HCT116 (cell line): ENCODE results near the gene CPD. TPM values are rescaled to one million over a fixed set of nuclear protein-coding genes. Genes with fewer than 3 reads are reported as not detected.

ENCODE experiments used
- ATAC-seq: fragments of 200-7000 bp; cut with Tn5 transposase; 2 replicates; pipeline ENCODE4 v1.9.1; 2020; ENCODE audit warnings: mild to moderate bottlenecking, moderate library complexity
- BruUV-seq: library from RNA; stranded (reverse); fragments of 400-500 nt; replicated peaks from 2 replicates; lab custom pipeline; 2021; lab: Mats Ljungman, UMichigan
- CTCF ChIA-PET: fragments of 300-600 bp; sonication (Branson Sonifier 250); formaldehyde crosslinking; loops from one replicate; lab custom pipeline; 2021; ENCODE audit warnings: antibody characterized with exemption; lab: Charles Lee
- POLR2A ChIA-PET: fragments of 300-600, 350-600 bp; sonication (Branson Sonifier 250); formaldehyde crosslinking; loops from one replicate; lab custom pipeline; 2021; ENCODE audit warnings: antibody characterized with exemption; lab: Charles Lee
- RAD21 ChIA-PET, 2 experiments: fragments of 300-600 bp; sonication (Branson Sonifier 250); formaldehyde crosslinking; loops; one replicate each; lab custom pipeline; 2023; ENCODE audit warnings: low total read pairs in 2 of 2; ENCODE audit not compliant: uncharacterized antibody in 2 of 2, unreplicated experiment in 2 of 2, low non-redundant PET in 1 of 2; lab: Charles Lee
- DNase-seq: peaks from one replicate; pipeline ENCODE4 v3.0.0-alpha.2; 2010; ENCODE audit warnings: low read depth, low spot score
- H2AFZ ChIP-seq: fragments of 200-600 bp; shearing (Covaris generic), sonication (generic); 2 replicates; pipeline ENCODE4 v1.6.1; 2017; ENCODE audit warnings: low read depth, mixed run types, mixed read lengths, antibody characterized with exemption, low read length; ENCODE audit not compliant: poor library complexity, severe bottlenecking
- H3K27ac ChIP-seq: 2 replicates; pipeline ENCODE4 v1.5.1; 2012; ENCODE audit warnings: low read depth, low read length
- H3K27me3 ChIP-seq: fragments of 200-600 bp; sonication (generic); 2 replicates; pipeline ENCODE4 v1.6.1; 2016; ENCODE audit warnings: mixed run types, low read length, mixed read lengths; ENCODE audit not compliant: insufficient read depth
- H3K36me3 ChIP-seq, 2 experiments: fragments of 200-500 bp in 1 of 2; fragments of 200-600 bp in 1 of 2; sonication (Bioruptor generic) in 1 of 2; sonication (generic) in 1 of 2; 2 replicates each; pipeline versions ENCODE4 v1.5.1 to v1.6.1; 2014 to 2016; ENCODE audit warnings: low read length in 2 of 2, inconsistent platforms in 1 of 2, mixed read lengths in 1 of 2, mixed run types in 1 of 2; ENCODE audit not compliant: insufficient read depth in 2 of 2, control insufficient read depth in 1 of 2
- H3K4me1 ChIP-seq, 2 experiments: fragments of 200-600 bp in 1 of 2; sonication (generic) in 1 of 2; 2 replicates each; pipeline versions ENCODE4 v1.5.1 to v1.6.1; 2012 to 2017; ENCODE audit warnings: low read length in 2 of 2, inconsistent platforms in 1 of 2, mild to moderate bottlenecking in 1 of 2, mixed read lengths in 1 of 2, mixed run types in 1 of 2, moderate library complexity in 1 of 2; ENCODE audit not compliant: insufficient read depth in 2 of 2, control insufficient read depth in 1 of 2
- H3K4me2 ChIP-seq: fragments of 200-600 bp; sonication (generic); 2 replicates; pipeline ENCODE4 v1.6.1; 2017; ENCODE audit warnings: mixed run types, low read length, mixed read lengths
- H3K4me3 ChIP-seq, 2 experiments: fragments of 200-600 bp in 1 of 2; sonication (generic) in 1 of 2; replicated peaks in 1 of 2; 2 replicates each; pipeline ENCODE4 v1.5.1; 2011 to 2016; ENCODE audit warnings: low read length in 2 of 2, control low read depth in 1 of 2, low read depth in 1 of 2, mild to moderate bottlenecking in 1 of 2, mixed read lengths in 1 of 2, mixed run types in 1 of 2
- H3K79me2 ChIP-seq: fragments of 200-600 bp; sonication (generic); 2 replicates; pipeline ENCODE4 v1.6.1; 2017; ENCODE audit warnings: mild to moderate bottlenecking, mixed run types, low read length, moderate library complexity, mixed read lengths; ENCODE audit not compliant: insufficient read depth
- H3K9ac ChIP-seq: fragments of 200-600 bp; sonication (generic); 2 replicates; pipeline ENCODE4 v1.6.1; 2016; ENCODE audit warnings: low read length, mixed read lengths
- H3K9me2 ChIP-seq: fragments of 200-600 bp; sonication (generic), shearing (Covaris generic); 2 replicates; pipeline ENCODE4 v1.6.1; 2017; ENCODE audit warnings: mixed run types, mild to moderate bottlenecking, moderate library complexity; ENCODE audit not compliant: insufficient read depth
- H3K9me3 ChIP-seq, 2 experiments: fragments of 200-500 bp in 1 of 2; fragments of 200-600 bp in 1 of 2; sonication (Bioruptor generic) in 1 of 2; sonication (generic) in 1 of 2; 2 replicates each; pipeline ENCODE4 v1.6.1; 2014 to 2017; ENCODE audit warnings: low read length in 2 of 2, mixed read lengths in 2 of 2, inconsistent platforms in 1 of 2, low read depth in 1 of 2, mild to moderate bottlenecking in 1 of 2, mixed run types in 1 of 2, moderate library complexity in 1 of 2; ENCODE audit not compliant: control insufficient read depth in 1 of 2, insufficient read depth in 1 of 2
- H4K20me1 ChIP-seq: fragments of 200-600 bp; sonication (generic), shearing (Covaris generic); 2 replicates; pipeline ENCODE4 v1.6.1; 2017; ENCODE audit warnings: mixed run types, mild to moderate bottlenecking, moderate library complexity; ENCODE audit not compliant: insufficient read depth
- ATF3 ChIP-seq: IDR thresholded peaks from 2 replicates; pipeline ENCODE4 v1.6.1; 2012
- CEBPB ChIP-seq: IDR thresholded peaks from 2 replicates; pipeline ENCODE4 v1.6.1; 2012; ENCODE audit warnings: low read depth
- EZH2phosphoT487 ChIP-seq: fragments of 200-600 bp; IDR thresholded peaks from 2 replicates; pipeline ENCODE4 v1.6.1; 2018; ENCODE audit warnings: antibody characterized with exemption, borderline replicate concordance
- JUND ChIP-seq: IDR thresholded peaks from 2 replicates; pipeline ENCODE4 v1.6.1; 2012
- MAX ChIP-seq: IDR thresholded peaks from 2 replicates; pipeline ENCODE4 v1.6.1; 2012
- POLR2AphosphoS5 ChIP-seq: IDR thresholded peaks from 2 replicates; pipeline ENCODE4 v1.6.1; 2011; ENCODE audit warnings: mild to moderate bottlenecking, low read depth, low read length, moderate library complexity
- REST ChIP-seq: IDR thresholded peaks from 2 replicates; pipeline ENCODE4 v1.6.1; 2012; ENCODE audit warnings: low read depth
- SIN3A ChIP-seq: IDR thresholded peaks from 2 replicates; pipeline ENCODE4 v1.6.1; 2012; ENCODE audit warnings: low read depth
- SP1 ChIP-seq: IDR thresholded peaks from 2 replicates; pipeline ENCODE4 v1.6.1; 2012; ENCODE audit warnings: low read depth
- SRF ChIP-seq: IDR thresholded peaks from 2 replicates; pipeline ENCODE4 v1.6.1; 2012; ENCODE audit warnings: low read depth
- TCF7L2 ChIP-seq: IDR thresholded peaks from 2 replicates; pipeline ENCODE4 v1.7.0; 2011; ENCODE audit warnings: borderline replicate concordance, inconsistent platforms; ENCODE audit not compliant: insufficient read depth, insufficient read length; ENCODE audit errors: extremely low read depth
- YY1 ChIP-seq: IDR thresholded peaks from 2 replicates; pipeline ENCODE4 v1.6.1; 2011; ENCODE audit warnings: low read length, low read depth, moderate library complexity, mild to moderate bottlenecking; ENCODE audit not compliant: insufficient replicate concordance; ENCODE audit errors: extremely low read depth
- ZBTB33 ChIP-seq: IDR thresholded peaks from 2 replicates; pipeline ENCODE4 v1.6.1; 2011; ENCODE audit warnings: mild to moderate bottlenecking, low read length, moderate library complexity; ENCODE audit not compliant: insufficient replicate concordance; ENCODE audit errors: extremely low read depth
- ZFX ChIP-seq: fragments of 450-650 bp; IDR thresholded peaks from 2 replicates; pipeline ENCODE4 v1.6.1; 2017
- ZNF274 ChIP-seq: fragments of 200-500 bp; sonication (Bioruptor generic); IDR thresholded peaks from 2 replicates; pipeline ENCODE4 v1.6.1; 2014; ENCODE audit warnings: mild to moderate bottlenecking, low read depth, low read length, inconsistent platforms
- intact Hi-C: fragments of 100-400 bp; cut with micrococcal nuclease; formaldehyde crosslinking; loops from 2 replicates; pipeline ENCODE4 v1.10.0; 2022
- total RNA-seq: library from RNA; stranded (reverse); gene quantifications from one replicate; pipeline ENCODE4 v1.2.1, GENCODE V29; 2021; ENCODE audit not compliant: unreplicated experiment
- TF ChIP-seq, protein P1 (sequence below), 3 experiments: fragments of 200-600 bp in 1 of 3; sonication (generic) in 1 of 3; IDR thresholded peaks in 2 of 3; conservative IDR thresholded peaks in 1 of 3; 2 replicates each; pipeline ENCODE4 v1.5.1; 2012 to 2017; ENCODE audit warnings: low read depth in 2 of 3, low read length in 2 of 3, antibody characterized with exemption in 1 of 3, borderline replicate concordance in 1 of 3, control low read depth in 1 of 3, mild to moderate bottlenecking in 1 of 3, mixed read lengths in 1 of 3, mixed run types in 1 of 3, moderate library complexity in 1 of 3; ENCODE audit not compliant: insufficient read depth in 1 of 3

The CPD gene
- total RNA-seq, 1 experiment from 2014 or later = 47.2 TPM

DNA sequence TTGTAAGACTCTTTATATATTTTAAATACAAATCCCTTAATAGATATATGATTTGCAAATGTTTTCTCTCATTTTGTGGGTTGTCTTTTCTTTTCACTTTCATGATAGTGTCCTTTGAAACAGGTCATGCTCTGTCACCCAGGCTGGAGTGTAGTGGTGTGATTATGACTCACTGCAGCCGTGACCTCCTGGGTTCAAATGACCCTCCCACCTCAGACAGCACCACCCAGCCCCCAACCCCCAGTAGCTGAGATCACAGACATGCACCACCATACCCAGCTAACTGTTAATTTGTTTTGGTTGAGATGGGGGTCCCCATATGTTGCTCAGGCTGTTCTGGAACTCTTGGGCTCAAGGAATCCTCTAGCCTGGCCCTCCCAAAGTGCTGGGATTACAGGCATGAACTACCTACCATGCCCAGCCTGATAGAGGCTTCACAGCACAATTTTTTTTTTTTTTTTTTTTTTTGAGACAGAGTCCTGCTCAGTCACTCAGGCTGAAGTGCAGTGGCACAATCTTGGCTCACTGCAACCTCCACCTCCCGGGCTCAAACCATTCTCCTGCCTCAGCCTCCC lies 26.4 kb upstream of the CPD start (continued):
- TF ChIP-seq ZBTB33 = no peak
- TF ChIP-seq ZFX = no peak

GRCh38 chr17:30354701-30355100 lies 24.0 kb upstream of the CPD start:
- H3K27ac ChIP-seq = no peak overlapping the region
- H3K79me2 ChIP-seq = no peaks in the 10 kb centered on the region
- H3K4me2 ChIP-seq = no peak overlapping the region
- no peak for TF ChIP-seq SRF
- no peak for TF ChIP-seq SIN3A
- TF ChIP-seq ZFX = no peak
- no peak for TF ChIP-seq REST
- no peak for TF ChIP-seq TCF7L2
- TF ChIP-seq EZH2phosphoT487 = no peak
- no peak for TF ChIP-seq SP1
- TF ChIP-seq POLR2AphosphoS5 = no peak
- no peak for TF ChIP-seq ATF3
- no peak for TF ChIP-seq YY1
- TF ChIP-seq, protein P1, sequence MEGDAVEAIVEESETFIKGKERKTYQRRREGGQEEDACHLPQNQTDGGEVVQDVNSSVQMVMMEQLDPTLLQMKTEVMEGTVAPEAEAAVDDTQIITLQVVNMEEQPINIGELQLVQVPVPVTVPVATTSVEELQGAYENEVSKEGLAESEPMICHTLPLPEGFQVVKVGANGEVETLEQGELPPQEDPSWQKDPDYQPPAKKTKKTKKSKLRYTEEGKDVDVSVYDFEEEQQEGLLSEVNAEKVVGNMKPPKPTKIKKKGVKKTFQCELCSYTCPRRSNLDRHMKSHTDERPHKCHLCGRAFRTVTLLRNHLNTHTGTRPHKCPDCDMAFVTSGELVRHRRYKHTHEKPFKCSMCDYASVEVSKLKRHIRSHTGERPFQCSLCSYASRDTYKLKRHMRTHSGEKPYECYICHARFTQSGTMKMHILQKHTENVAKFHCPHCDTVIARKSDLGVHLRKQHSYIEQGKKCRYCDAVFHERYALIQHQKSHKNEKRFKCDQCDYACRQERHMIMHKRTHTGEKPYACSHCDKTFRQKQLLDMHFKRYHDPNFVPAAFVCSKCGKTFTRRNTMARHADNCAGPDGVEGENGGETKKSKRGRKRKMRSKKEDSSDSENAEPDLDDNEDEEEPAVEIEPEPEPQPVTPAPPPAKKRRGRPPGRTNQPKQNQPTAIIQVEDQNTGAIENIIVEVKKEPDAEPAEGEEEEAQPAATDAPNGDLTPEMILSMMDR (IDR thresholded peaks at IDR 0.05 in 2 of 3, conservative IDR thresholded peaks at IDR 0.05 in 1 of 3; ENCODE audit: borderline replicate concordance in 1 of 3, insufficient read depth in 1 of 3, low read depth in 2 of 3, low read length in 2 of 3) = no peak
- TF ChIP-seq MAX = no peak
- TF ChIP-seq JUND = no peak
- TF ChIP-seq CEBPB = no peak
- no peak for TF ChIP-seq ZNF274
- TF ChIP-seq, all 23 proteins: peak for 0
- no peaks in the 10 kb centered on the region for H3K9me2 ChIP-seq
- CTCF ChIA-PET = no interaction called here
- intact Hi-C loops = no loop called here
- no TSS peak for BruUV-seq
- H2AFZ ChIP-seq = no peak overlapping the region
- no peaks in the 10 kb centered on the region for H3K36me3 ChIP-seq
- H3K4me3 ChIP-seq = no peak overlapping the region
- no peaks in the 10 kb centered on the region for H3K9me3 ChIP-seq
- POLR2A ChIA-PET = interaction anchor here (0.8 kb wide), 1 partner anchor 9 kb away, joined by 3 read pairs; no protein-coding TSS in a partner anchor
- no peak overlapping the region for H3K9ac ChIP-seq
- peaks cover 0 to 4% of the 10 kb centered on the region in 2 experiments; a peak in 2 of 4 replicates for H3K4me1 ChIP-seq
- DNase-seq (no peak), ATAC-seq (no peak)
- no peaks in the 10 kb centered on the region for H4K20me1 ChIP-seq
- no peaks in the 10 kb centered on the region for H3K27me3 ChIP-seq
- RAD21 ChIA-PET = no interaction called here
